Type B pancreatic cell (in vitro differentiated cells): ENCODE data around the gene TGFBR3. TPM values are rescaled to one million over a fixed set of nuclear protein-coding genes. Genes with fewer than 3 reads are reported as not detected.
"Not testable (repeated sequence)": the region's sequence is repeated elsewhere in the genome, so short reads cannot be mapped to it uniquely, and the experiment has no call there.

ENCODE experiments used
- DNase-seq: peaks from one replicate; pipeline ENCODE4 v3.0.0; 2021; ENCODE audit warnings: mixed read lengths; ENCODE audit not compliant: unreplicated experiment; ENCODE audit errors: extremely low spot score
- H3K27ac Mint-ChIP-seq: 2 replicates; pipeline ENCODE4 v1.8.0; 2021; ENCODE audit warnings: mild to moderate bottlenecking, mixed read lengths
- H3K27me3 Mint-ChIP-seq: 2 replicates; pipeline ENCODE4 v1.8.0; 2021; ENCODE audit warnings: mixed read lengths
- H3K36me3 Mint-ChIP-seq: 2 replicates; pipeline ENCODE4 v1.8.0; 2021; ENCODE audit warnings: mixed read lengths
- H3K4me1 Mint-ChIP-seq: one replicate; pipeline ENCODE4 v1.8.0; 2021; ENCODE audit warnings: mixed read lengths; ENCODE audit not compliant: unreplicated experiment
- H3K4me3 Mint-ChIP-seq: 2 replicates; pipeline ENCODE4 v1.8.0; 2021; ENCODE audit warnings: mild to moderate bottlenecking, mixed read lengths
- H3K9me3 Mint-ChIP-seq: 2 replicates; pipeline ENCODE4 v1.8.0; 2021; ENCODE audit warnings: mixed read lengths
- CTCF ChIP-seq: fragments of 200-600 bp; sonication (generic); conservative IDR thresholded peaks from 2 replicates; pipeline ENCODE4 v1.5.0; 2021; ENCODE audit warnings: antibody characterized with exemption, mild to moderate bottlenecking
- total RNA-seq: library from RNA; stranded (reverse); gene quantifications from 2 replicates; pipeline ENCODE4 v1.2.1, GENCODE V29; 2021; ENCODE audit warnings: low replicate concordance

Gene TGFBR3
- total RNA-seq, 1 donor from 2014 or later = 33.5 TPM

- peaks cover 4% of the 10 kb centered on the region for H3K9me3 Mint-ChIP-seq
- no peak for TF ChIP-seq CTCF
- DNase-seq = no peak
- no peaks in the 10 kb centered on the region for H3K27me3 Mint-ChIP-seq
- peaks cover 17% of the 10 kb centered on the region for H3K4me1 Mint-ChIP-seq
- H3K27ac Mint-ChIP-seq = no peak overlapping the region
- no peaks in the 10 kb centered on the region for H3K36me3 Mint-ChIP-seq
- peak overlapping the region; percentile 29 for H3K4me3 Mint-ChIP-seq
Observed at GRCh38 chr1:91669584-91670350, 216.2 kb downstream of the TGFBR3 start.

GRCh38 chr1:91666651-91667050, 219.3 kb downstream of the TGFBR3 start:
- not testable (repeated sequence) for H3K27me3 Mint-ChIP-seq, H3K36me3 Mint-ChIP-seq, H3K4me3 Mint-ChIP-seq, DNase-seq, H3K27ac Mint-ChIP-seq, H3K4me1 Mint-ChIP-seq, H3K9me3 Mint-ChIP-seq

GRCh38 chr1:91661121-91661520, 224.8 kb downstream of the TGFBR3 start:
- Mint-ChIP-seq H3K27ac (no peak overlapping the region), H3K27me3 (no peaks in the 10 kb centered on the region), H3K4me1 (no peaks in the 10 kb centered on the region), H3K36me3 (no peaks in the 10 kb centered on the region), H3K9me3 (peaks cover under 1% of the 10 kb centered on the region), H3K4me3 (no peak overlapping the region)
- no peak for TF ChIP-seq CTCF
- no peak for DNase-seq

- Mint-ChIP-seq H3K36me3 (no peaks in the 10 kb centered on the region), H3K4me1 (no peaks in the 10 kb centered on the region), H3K4me3 (no peak overlapping the region), H3K27ac (no peak overlapping the region), H3K9me3 (peaks cover 5% of the 10 kb centered on the region), H3K27me3 (no peaks in the 10 kb centered on the region)
- TF ChIP-seq CTCF = no peak
- no peak for DNase-seq
Observed at GRCh38 chr1:91660708-91661107, 225.2 kb downstream of the TGFBR3 start.

GRCh38 chr1:91655912-91656449, 230.0 kb downstream of the TGFBR3 start:
- peaks cover 6% of the 10 kb centered on the region for H3K27me3 Mint-ChIP-seq
- no peak for TF ChIP-seq CTCF
- H3K36me3 Mint-ChIP-seq = peaks cover 5% of the 10 kb centered on the region
- H3K9me3 Mint-ChIP-seq = peaks cover 6% of the 10 kb centered on the region
- no peak for DNase-seq
- H3K4me3 Mint-ChIP-seq = no peak overlapping the region
- peaks cover under 1% of the 10 kb centered on the region for H3K4me1 Mint-ChIP-seq
- H3K27ac Mint-ChIP-seq = no peak overlapping the region

GRCh38 chr1:91653183-91653582, 232.8 kb downstream of the TGFBR3 start:
- TF ChIP-seq CTCF = no peak
- Mint-ChIP-seq H3K4me3 (no peak overlapping the region), H3K27me3 (peaks cover 6% of the 10 kb centered on the region), H3K4me1 (peaks cover 8% of the 10 kb centered on the region), H3K27ac (no peak overlapping the region), H3K36me3 (peaks cover 5% of the 10 kb centered on the region), H3K9me3 (peaks cover 6% of the 10 kb centered on the region)
- DNase-seq = no peak
